HG02763 (cell line): ENCODE data around the gene ZNF853.
"Not testable (repeated sequence)": the region's sequence is repeated elsewhere in the genome, so short reads cannot be mapped to it uniquely, and the experiment has no call there.

Experiments used
- ATAC-seq: cut with Tn5 transposase; IDR thresholded peaks from one replicate; pipeline ENCODE4 v1.9.1; 2021; ENCODE audit warnings: mild to moderate bottlenecking, moderate library complexity; ENCODE audit not compliant: unreplicated experiment

ZNF853 gene

GRCh38 chr7:6614953-6615722 lies at the start of gene ZNF853:
ZNF853 (plus strand) TSS chr7:6615610; CDS start chr7:6616175, 565 bp downstream.
- ATAC-seq = no peak

- ATAC-seq = no peak
Observed at GRCh38 chr7:6565655-6566054, 49.8 kb upstream of the ZNF853 start.

- ATAC-seq = no peak
Observed at GRCh38 chr7:6567886-6568285, 47.5 kb upstream of the ZNF853 start.

- no peak for ATAC-seq
Observed at GRCh38 chr7:6571160-6571779, 44.1 kb upstream of the ZNF853 start.

- no peak for ATAC-seq
Observed at GRCh38 chr7:6575281-6576023, 40.0 kb upstream of the ZNF853 start.

GRCh38 chr7:6576024-6576866 lies 39.2 kb upstream of the ZNF853 start:
- ATAC-seq = no peak

GRCh38 chr7:6576867-6577368 lies 38.5 kb upstream of the ZNF853 start:
- not testable (repeated sequence) for ATAC-seq

GRCh38 chr7:6577369-6578113 lies 37.9 kb upstream of the ZNF853 start, which contains the start of gene ZDHHC4:
ZDHHC4 (plus strand) TSS chr7:6577454; CDS start chr7:6580562, 3,108 bp downstream.
- ATAC-seq = peak; percentile 95

GRCh38 chr7:6578114-6579084 lies 37.0 kb upstream of the ZNF853 start:
- no peak for ATAC-seq

GRCh38 chr7:6579446-6579845 lies 36.0 kb upstream of the ZNF853 start:
- no peak for ATAC-seq

- ATAC-seq = not testable (repeated sequence)
Observed at GRCh38 chr7:6585746-6586432, 29.5 kb upstream of the ZNF853 start.

GRCh38 chr7:6588566-6588965 lies 26.8 kb upstream of the ZNF853 start:
- ATAC-seq = no peak

- no peak for ATAC-seq
Observed at GRCh38 chr7:6589151-6589828, 26.1 kb upstream of the ZNF853 start.

- peak; percentile 83 for ATAC-seq
Observed at GRCh38 chr7:6589829-6590644, 25.4 kb upstream of the ZNF853 start, which contains the start of gene INTS15. INTS15 (plus strand) TSS chr7:6590021; CDS start chr7:6590284, 263 bp downstream.

GRCh38 chr7:6590645-6591110 lies 24.7 kb upstream of the ZNF853 start:
- ATAC-seq = no peak

- no peak for ATAC-seq
Observed at GRCh38 chr7:6600093-6600492, 15.3 kb upstream of the ZNF853 start.
